DOHH2 (cell line): ENCODE results near the gene NAPG.
"Not testable (repeated sequence)": the region's sequence is repeated elsewhere in the genome, so short reads cannot be mapped to it uniquely, and the experiment has no call there.

Experiments
- H3F3A ChIP-seq: fragments of 200-600 bp; sonication (generic), shearing (Covaris generic); 2 replicates; pipeline ENCODE4 v1.6.0; 2016; ENCODE audit warnings: antibody characterized with exemption, mild to moderate bottlenecking; ENCODE audit not compliant: control insufficient read depth, insufficient read depth
- H3K27ac ChIP-seq: fragments of 200-600 bp; sonication (generic); 2 replicates; pipeline ENCODE4 v1.5.1; 2014; ENCODE audit warnings: low read depth, mild to moderate bottlenecking, low read length, moderate library complexity
- H3K27me3 ChIP-seq: fragments of 200-600 bp; sonication (generic); 2 replicates; pipeline ENCODE4 v1.6.1; 2014; ENCODE audit warnings: mild to moderate bottlenecking, low read length, mixed read lengths; ENCODE audit not compliant: control insufficient read depth
- H3K36me3 ChIP-seq: fragments of 200-600 bp; sonication (generic); 2 replicates; pipeline ENCODE4 v1.6.1; 2014; ENCODE audit warnings: mild to moderate bottlenecking, low read length, moderate library complexity, mixed read lengths; ENCODE audit not compliant: control insufficient read depth
- H3K4me1 ChIP-seq: fragments of 200-600 bp; sonication (generic); 2 replicates; pipeline ENCODE4 v1.6.1; 2014; ENCODE audit warnings: mild to moderate bottlenecking, low read length, mixed read lengths; ENCODE audit not compliant: control insufficient read depth
- H3K4me2 ChIP-seq: fragments of 200-600 bp; sonication (generic); 2 replicates; pipeline ENCODE4 v1.6.0; 2014; ENCODE audit warnings: mild to moderate bottlenecking, low read length, moderate library complexity
- H3K4me3 ChIP-seq: fragments of 200-600 bp; sonication (generic); 2 replicates; pipeline ENCODE4 v1.5.1; 2014; ENCODE audit warnings: mild to moderate bottlenecking, low read length, mixed read lengths
- H3K79me2 ChIP-seq: fragments of 200-600 bp; sonication (generic); 2 replicates; pipeline ENCODE4 v1.6.1; 2014; ENCODE audit warnings: mild to moderate bottlenecking, low read length, mixed read lengths; ENCODE audit not compliant: control insufficient read depth
- H3K9me2 ChIP-seq: fragments of 200-600 bp; sonication (generic); replicated peaks from 2 replicates; pipeline ENCODE4 v1.6.1; 2014; ENCODE audit warnings: mild to moderate bottlenecking, low read length, mixed read lengths; ENCODE audit not compliant: control insufficient read depth
- H3K9me3 ChIP-seq: fragments of 200-600 bp; sonication (generic); 2 replicates; pipeline ENCODE4 v1.6.1; 2014; ENCODE audit warnings: antibody characterized with exemption, low read length, mixed read lengths; ENCODE audit not compliant: control insufficient read depth, insufficient read depth
- H4K20me1 ChIP-seq: fragments of 200-600 bp; sonication (generic); 2 replicates; pipeline ENCODE4 v1.6.0; 2014; ENCODE audit warnings: low read depth, mild to moderate bottlenecking, antibody characterized with exemption, low read length, moderate library complexity; ENCODE audit not compliant: control insufficient read depth, insufficient read depth
- CTCF ChIP-seq: fragments of 200-600 bp; sonication (generic); IDR thresholded peaks from one replicate; pipeline ENCODE4 v1.5.1; 2014; ENCODE audit warnings: antibody characterized with exemption, mild to moderate bottlenecking, low read depth, low read length; ENCODE audit not compliant: poor library complexity, severe bottlenecking
- EZH2phosphoT487 ChIP-seq: fragments of 200-600 bp; sonication (generic); IDR thresholded peaks from 2 replicates; pipeline ENCODE4 v1.6.1; 2017; ENCODE audit warnings: borderline replicate concordance, mild to moderate bottlenecking, antibody characterized with exemption, low read length, moderate library complexity, mixed read lengths

Gene NAPG

GRCh38 chr18:10546557-10547300, 20.9 kb downstream of the NAPG start:
- H3K4me2 ChIP-seq: no peak overlapping the region
- H3K79me2 ChIP-seq: no peaks in the 10 kb centered on the region
- H3K27ac ChIP-seq: no peak overlapping the region
- H3K36me3 ChIP-seq: peaks cover 88% of the 10 kb centered on the region
- no peaks in the 10 kb centered on the region for H3F3A ChIP-seq
- H3K27me3 ChIP-seq: no peaks in the 10 kb centered on the region
- no peaks in the 10 kb centered on the region for H4K20me1 ChIP-seq
- H3K9me3 ChIP-seq: no peaks in the 10 kb centered on the region
- H3K4me1 ChIP-seq: no peaks in the 10 kb centered on the region
- TF ChIP-seq CTCF (no peak), EZH2phosphoT487 (no peak)
- no peaks in the 10 kb centered on the region for H3K9me2 ChIP-seq
- no peak overlapping the region for H3K4me3 ChIP-seq

- peaks cover 88% of the 10 kb centered on the region for H3K36me3 ChIP-seq
- H3K4me2 ChIP-seq: no peak overlapping the region
- H3F3A ChIP-seq: no peaks in the 10 kb centered on the region
- H3K27me3 ChIP-seq: no peaks in the 10 kb centered on the region
- no peak for TF ChIP-seq CTCF
- no peak for TF ChIP-seq EZH2phosphoT487
- H3K4me1 ChIP-seq: no peaks in the 10 kb centered on the region
- no peaks in the 10 kb centered on the region for H4K20me1 ChIP-seq
- no peaks in the 10 kb centered on the region for H3K79me2 ChIP-seq
- H3K4me3 ChIP-seq: no peak overlapping the region
- H3K27ac ChIP-seq: no peak overlapping the region
- no peaks in the 10 kb centered on the region for H3K9me3 ChIP-seq
- no peaks in the 10 kb centered on the region for H3K9me2 ChIP-seq
These were observed 26.4 kb downstream of the NAPG start for GRCh38 chr18:10552226-10552625.

GRCh38 chr18:10556251-10556650, 30.4 kb downstream of the NAPG start:
- H3F3A ChIP-seq, H3K79me2 ChIP-seq, H3K4me2 ChIP-seq: not testable (repeated sequence)

GRCh38 chr18:10557085-10557677, 31.4 kb downstream of the NAPG start:
- no peak overlapping the region for H3K27ac ChIP-seq
- no peaks in the 10 kb centered on the region for H3K9me3 ChIP-seq
- no peak for TF ChIP-seq EZH2phosphoT487
- TF ChIP-seq CTCF: no peak
- H3F3A ChIP-seq: no peaks in the 10 kb centered on the region
- H3K79me2 ChIP-seq: no peaks in the 10 kb centered on the region
- H3K4me2 ChIP-seq: no peak overlapping the region
- no peak overlapping the region for H3K4me3 ChIP-seq
- H3K36me3 ChIP-seq: peaks cover 47% of the 10 kb centered on the region
- H3K27me3 ChIP-seq: no peaks in the 10 kb centered on the region
- no peaks in the 10 kb centered on the region; the same call in 1 of the 2 replicates for H4K20me1 ChIP-seq
- H3K9me2 ChIP-seq: no peaks in the 10 kb centered on the region
- peaks cover 19% of the 10 kb centered on the region for H3K4me1 ChIP-seq

More at GRCh38 chr18:10556251-10556650, 30.4 kb downstream of the NAPG start:
- H3K9me3 ChIP-seq, H3K9me2 ChIP-seq, H3K4me3 ChIP-seq, H4K20me1 ChIP-seq, H3K27ac ChIP-seq, H3K27me3 ChIP-seq: not testable (repeated sequence)
- peaks cover 57% of the 10 kb centered on the region for H3K36me3 ChIP-seq
- peaks cover 19% of the 10 kb centered on the region for H3K4me1 ChIP-seq
